Activated B cell treated with CpG ODN at 0.5 μM for 24 hours (primary cell): Measurements from ENCODE around the gene KCNK17. TPM values are rescaled to one million over a fixed set of nuclear protein-coding genes. Genes with fewer than 3 reads are reported as not detected.

Experiments
- ATAC-seq: fragments of 200-7000 bp; cut with Tn5 transposase; one replicate; pipeline ENCODE4 v1.10.0; 2021; ENCODE audit warnings: low read depth, mild to moderate bottlenecking, moderate library complexity
- CTCF ChIA-PET: fragments of 350-600 bp; sonication (Branson Sonifier 250); formaldehyde crosslinking; loops from one replicate; lab custom pipeline; 2021; ENCODE audit warnings: antibody characterized with exemption; lab: Charles Lee
- POLR2A ChIA-PET: fragments of 350-600 bp; sonication (Branson Sonifier 250); formaldehyde crosslinking; loops from one replicate; lab custom pipeline; 2021; ENCODE audit warnings: antibody characterized with exemption; lab: Charles Lee
- DNase-seq: peaks from one replicate; pipeline ENCODE4 v3.0.0; 2022
- H3K27ac Mint-ChIP-seq: one replicate; pipeline ENCODE4 v1.8.0; 2020; ENCODE audit warnings: mixed read lengths
- H3K27me3 Mint-ChIP-seq: one replicate; pipeline ENCODE4 v1.8.0; 2021; ENCODE audit warnings: mixed read lengths
- H3K36me3 Mint-ChIP-seq: one replicate; pipeline ENCODE4 v1.8.0; 2021; ENCODE audit warnings: low read depth, mixed read lengths
- H3K4me1 Mint-ChIP-seq: one replicate; pipeline ENCODE4 v1.8.0; 2021; ENCODE audit warnings: mixed read lengths
- H3K4me3 Mint-ChIP-seq: one replicate; pipeline ENCODE4 v1.8.0; 2020; ENCODE audit warnings: mild to moderate bottlenecking, mixed read lengths
- H3K9me3 Mint-ChIP-seq: one replicate; pipeline ENCODE4 v1.8.0; 2020; ENCODE audit warnings: mixed read lengths
- intact Hi-C: fragments of 100-400 bp; cut with micrococcal nuclease; formaldehyde crosslinking; loops from one replicate; pipeline ENCODE4 v1.15.1; 2024
- total RNA-seq: library from RNA; stranded (reverse); gene quantifications from 2 replicates; pipeline ENCODE4 v1.2.3, GENCODE V29; 2022
- TF ChIP-seq, protein P1 (sequence below): fragments of 200-600 bp; IDR thresholded peaks from one replicate; pipeline ENCODE4 v1.8.0; 2022; ENCODE audit warnings: antibody characterized with exemption, mild to moderate bottlenecking

Gene KCNK17
- total RNA-seq, 1 donor from 2014 or later, result not detected

DNA sequence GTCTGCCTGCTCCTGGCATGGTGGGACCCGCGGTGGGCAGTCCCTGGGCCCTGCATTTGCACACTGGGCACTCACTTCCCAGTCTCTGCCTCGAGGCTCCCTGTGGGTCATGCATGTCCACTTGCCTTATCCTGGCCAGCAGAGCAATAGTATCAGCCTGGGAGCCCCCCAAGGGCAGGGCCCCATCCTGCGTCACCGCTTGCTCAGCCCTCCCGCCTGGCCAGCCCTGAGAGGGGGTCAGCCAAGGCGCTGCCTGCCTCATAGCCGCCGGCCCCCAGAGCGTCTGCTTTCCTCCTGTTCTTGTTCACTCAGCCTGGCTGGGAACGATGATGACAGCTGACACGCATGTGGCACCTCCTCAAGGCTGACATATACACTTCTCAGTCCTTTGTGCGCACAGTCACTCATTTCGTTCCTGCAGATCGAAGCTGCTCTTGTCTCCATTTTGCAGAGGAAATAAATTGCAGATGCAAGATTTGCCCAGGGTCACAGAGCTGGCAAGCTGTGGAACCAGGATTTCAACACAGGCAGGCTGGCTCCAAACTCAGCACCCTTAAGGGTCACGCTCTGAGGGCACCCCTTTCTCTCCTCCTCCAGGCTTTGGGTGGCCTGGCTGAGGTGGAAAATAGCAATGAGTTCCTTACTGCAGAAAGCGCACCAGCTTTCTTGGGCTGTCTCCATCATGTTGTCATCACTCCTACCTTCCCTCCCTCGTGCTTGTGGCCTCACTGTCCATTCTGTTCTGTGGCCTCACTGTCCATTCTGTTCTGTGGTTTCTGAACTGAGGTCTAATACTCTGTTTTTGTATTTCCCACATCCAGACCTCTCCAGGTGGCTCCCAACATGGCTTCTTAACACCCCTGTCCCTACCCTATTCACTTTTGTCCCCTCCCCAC is 17.2 kb downstream of the KCNK17 start:
- no peaks in the 10 kb centered on the region for H3K4me1 Mint-ChIP-seq
- POLR2A ChIA-PET, result no interaction called here
- peaks cover 24% of the 10 kb centered on the region for H3K27me3 Mint-ChIP-seq
- no peak overlapping the region for H3K27ac Mint-ChIP-seq
- H3K4me3 Mint-ChIP-seq, result no peak overlapping the region
- CTCF ChIA-PET, result no interaction called here
- DNase-seq (no peak), ATAC-seq (no peak)
- H3K9me3 Mint-ChIP-seq, result no peaks in the 10 kb centered on the region
- TF ChIP-seq, protein P1, sequence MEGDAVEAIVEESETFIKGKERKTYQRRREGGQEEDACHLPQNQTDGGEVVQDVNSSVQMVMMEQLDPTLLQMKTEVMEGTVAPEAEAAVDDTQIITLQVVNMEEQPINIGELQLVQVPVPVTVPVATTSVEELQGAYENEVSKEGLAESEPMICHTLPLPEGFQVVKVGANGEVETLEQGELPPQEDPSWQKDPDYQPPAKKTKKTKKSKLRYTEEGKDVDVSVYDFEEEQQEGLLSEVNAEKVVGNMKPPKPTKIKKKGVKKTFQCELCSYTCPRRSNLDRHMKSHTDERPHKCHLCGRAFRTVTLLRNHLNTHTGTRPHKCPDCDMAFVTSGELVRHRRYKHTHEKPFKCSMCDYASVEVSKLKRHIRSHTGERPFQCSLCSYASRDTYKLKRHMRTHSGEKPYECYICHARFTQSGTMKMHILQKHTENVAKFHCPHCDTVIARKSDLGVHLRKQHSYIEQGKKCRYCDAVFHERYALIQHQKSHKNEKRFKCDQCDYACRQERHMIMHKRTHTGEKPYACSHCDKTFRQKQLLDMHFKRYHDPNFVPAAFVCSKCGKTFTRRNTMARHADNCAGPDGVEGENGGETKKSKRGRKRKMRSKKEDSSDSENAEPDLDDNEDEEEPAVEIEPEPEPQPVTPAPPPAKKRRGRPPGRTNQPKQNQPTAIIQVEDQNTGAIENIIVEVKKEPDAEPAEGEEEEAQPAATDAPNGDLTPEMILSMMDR, result no peak
- intact Hi-C loops, result no loop called here
- H3K36me3 Mint-ChIP-seq, result no peaks in the 10 kb centered on the region

DNA sequence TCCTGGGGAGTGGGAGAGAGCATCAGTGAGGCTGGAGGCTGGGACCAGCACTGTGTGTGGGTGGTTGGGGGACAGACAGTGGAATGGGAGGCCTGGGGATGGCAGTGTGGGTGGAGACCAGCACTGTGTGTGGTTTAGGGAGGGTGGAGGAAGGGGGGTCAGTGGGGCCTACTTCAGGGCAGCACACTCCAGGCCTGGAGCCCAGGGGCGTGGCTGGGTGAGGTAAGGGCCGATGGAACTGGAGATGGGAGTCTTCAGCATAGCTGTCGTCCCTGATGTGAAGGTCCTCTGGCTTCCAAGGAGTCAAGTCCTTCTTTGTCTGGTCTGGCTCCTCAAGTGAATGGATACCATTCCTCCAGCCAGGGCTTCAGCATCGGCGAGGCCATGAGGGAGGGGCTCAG is 18.6 kb downstream of the KCNK17 start:
- no peak for DNase-seq
- Mint-ChIP-seq H3K4me1 (no peaks in the 10 kb centered on the region), H3K9me3 (no peaks in the 10 kb centered on the region), H3K4me3 (no peak overlapping the region), H3K27me3 (peaks cover 20% of the 10 kb centered on the region), H3K27ac (no peak overlapping the region), H3K36me3 (no peaks in the 10 kb centered on the region)
- intact Hi-C loops, result no loop called here
- ChIA-PET POLR2A (no interaction called here), CTCF (no interaction called here)
- TF ChIP-seq, protein P1, result no peak
- ATAC-seq, result no peak

DNA sequence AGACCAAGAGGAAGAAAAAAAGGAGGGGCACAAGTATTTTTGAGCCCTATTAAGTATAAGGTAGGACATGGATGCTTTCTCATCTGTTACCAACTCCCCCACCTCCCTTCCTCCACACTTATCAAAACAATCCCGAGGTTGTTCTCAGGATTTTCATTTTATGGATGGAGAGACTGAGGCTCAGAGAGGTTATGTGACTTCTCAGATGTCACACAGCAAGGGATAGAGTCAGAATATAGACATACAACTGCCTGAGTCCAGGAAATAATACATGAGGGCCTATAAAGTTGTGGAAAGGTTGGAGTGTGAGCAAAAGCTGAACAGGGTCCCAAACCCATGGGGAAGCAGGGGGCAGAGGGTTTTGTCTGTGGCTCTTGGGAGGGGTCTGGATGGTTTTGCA is 19.3 kb downstream of the KCNK17 start:
- H3K9me3 Mint-ChIP-seq, result no peaks in the 10 kb centered on the region
- TF ChIP-seq, protein P1, result no peak
- ChIA-PET CTCF (no interaction called here), POLR2A (no interaction called here)
- DNase-seq (no peak), ATAC-seq (no peak)
- H3K27ac Mint-ChIP-seq, result no peak overlapping the region
- intact Hi-C loops, result no loop called here
- peaks cover 16% of the 10 kb centered on the region for H3K27me3 Mint-ChIP-seq
- H3K4me3 Mint-ChIP-seq, result no peak overlapping the region
- H3K36me3 Mint-ChIP-seq, result no peaks in the 10 kb centered on the region
- H3K4me1 Mint-ChIP-seq, result no peaks in the 10 kb centered on the region

DNA sequence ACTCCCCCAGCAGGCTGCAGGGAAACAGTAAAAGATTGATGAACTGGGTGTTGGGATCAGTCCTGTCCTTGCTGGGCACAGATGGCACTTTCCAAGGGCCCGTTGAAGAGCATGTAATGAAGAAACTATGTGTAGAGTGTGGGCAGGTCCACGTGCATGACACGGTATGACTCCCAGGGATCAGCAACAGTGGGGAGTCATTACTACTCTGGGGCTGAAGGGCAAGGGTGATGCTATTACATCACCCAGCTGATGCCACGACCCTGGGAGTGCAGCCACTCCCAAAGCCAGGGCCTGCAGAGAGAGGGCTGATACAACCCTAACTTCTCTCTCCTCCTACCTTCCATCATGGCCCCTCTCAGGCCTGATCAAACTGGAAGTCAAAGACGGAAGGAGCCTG is 20.1 kb downstream of the KCNK17 start:
- H3K9me3 Mint-ChIP-seq, result no peaks in the 10 kb centered on the region
- ChIA-PET POLR2A (no interaction called here), CTCF (no interaction called here)
- no peak for ATAC-seq
- TF ChIP-seq, protein P1, result no peak
- peaks cover 15% of the 10 kb centered on the region for H3K27me3 Mint-ChIP-seq
- no peak overlapping the region for H3K4me3 Mint-ChIP-seq
- no peak for DNase-seq
- no peaks in the 10 kb centered on the region for H3K4me1 Mint-ChIP-seq
- H3K36me3 Mint-ChIP-seq, result no peaks in the 10 kb centered on the region
- no peak overlapping the region for H3K27ac Mint-ChIP-seq
- intact Hi-C loops, result no loop called here

DNA sequence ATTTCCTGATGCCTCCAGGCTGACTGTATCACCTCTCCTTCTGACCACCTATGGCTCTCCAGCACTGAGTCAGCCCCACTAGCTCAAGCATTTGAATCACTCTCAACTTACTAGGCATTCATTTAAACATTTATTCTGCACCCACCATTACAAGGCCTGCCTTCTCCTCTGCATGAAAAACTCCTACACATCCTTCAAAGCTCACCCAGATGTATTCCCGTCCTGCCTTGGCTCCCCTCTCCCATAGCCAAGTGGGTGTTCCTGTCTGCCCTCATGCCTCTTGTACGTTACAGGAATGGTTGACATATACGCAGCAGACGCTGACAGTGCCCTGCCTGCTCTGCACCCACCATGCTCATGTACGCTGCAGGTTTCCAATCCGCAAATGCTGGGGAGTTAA is 21.6 kb downstream of the KCNK17 start:
- Mint-ChIP-seq H3K4me3 (no peak overlapping the region), H3K9me3 (peaks cover 3% of the 10 kb centered on the region), H3K27ac (no peak overlapping the region), H3K4me1 (no peaks in the 10 kb centered on the region), H3K36me3 (no peaks in the 10 kb centered on the region), H3K27me3 (peaks cover 17% of the 10 kb centered on the region)
- CTCF ChIA-PET, result no interaction called here
- intact Hi-C loops, result no loop called here
- TF ChIP-seq, protein P1, result no peak
- ATAC-seq (no peak), DNase-seq (no peak)
- POLR2A ChIA-PET, result no interaction called here
